GM18861 (cell line): ENCODE data around the gene GJA1.
"Not testable (repeated sequence)": the region's sequence is repeated elsewhere in the genome, so short reads cannot be mapped to it uniquely, and the experiment has no call there.

Experiments used
- ATAC-seq: cut with Tn5 transposase; IDR thresholded peaks from one replicate; pipeline ENCODE4 v1.9.1; 2021; ENCODE audit not compliant: unreplicated experiment

GJA1 gene

GRCh38 chr6:121436960-121437850, 1.8 kb downstream of the GJA1 start:
- ATAC-seq, result no peak

- ATAC-seq, result no peak
These were observed 2.6 kb downstream of the GJA1 start for GRCh38 chr6:121437851-121438651.

GRCh38 chr6:121438869-121439268, 3.4 kb downstream of the GJA1 start:
- ATAC-seq, result no peak

GRCh38 chr6:121439475-121439874, 4.0 kb downstream of the GJA1 start:
- no peak for ATAC-seq

- ATAC-seq, result no peak
These were observed 4.5 kb downstream of the GJA1 start for GRCh38 chr6:121439926-121440325.

- ATAC-seq, result no peak
These were observed 6.0 kb downstream of the GJA1 start for GRCh38 chr6:121441477-121441876.

- ATAC-seq, result no peak
These were observed 7.1 kb downstream of the GJA1 start for GRCh38 chr6:121442576-121442975.

GRCh38 chr6:121443971-121444541, 8.6 kb downstream of the GJA1 start:
- ATAC-seq, result no peak

- not testable (repeated sequence) for ATAC-seq
These were observed 11.3 kb downstream of the GJA1 start for GRCh38 chr6:121446705-121447104.

GRCh38 chr6:121447746-121448145, 12.3 kb downstream of the GJA1 start:
- ATAC-seq, result not testable (repeated sequence)

- not testable (repeated sequence) for ATAC-seq
These were observed 13.1 kb downstream of the GJA1 start for GRCh38 chr6:121448528-121448927.

- no peak for ATAC-seq
These were observed 13.9 kb downstream of the GJA1 start for GRCh38 chr6:121449331-121449730.

GRCh38 chr6:121450242-121450641, 14.8 kb downstream of the GJA1 start:
- no peak for ATAC-seq

GRCh38 chr6:121451250-121451649, 15.8 kb downstream of the GJA1 start:
- ATAC-seq, result no peak

- ATAC-seq, result no peak
These were observed 17.7 kb downstream of the GJA1 start for GRCh38 chr6:121453191-121453590.

GRCh38 chr6:121460170-121460569, 24.7 kb downstream of the GJA1 start:
- ATAC-seq, result no peak

- ATAC-seq, result no peak
These were observed 27.6 kb downstream of the GJA1 start for GRCh38 chr6:121463087-121463486.

- ATAC-seq, result no peak
These were observed 29.7 kb downstream of the GJA1 start for GRCh38 chr6:121465101-121465500.

- ATAC-seq, result no peak
These were observed 44.1 kb downstream of the GJA1 start for GRCh38 chr6:121479486-121480098.

GRCh38 chr6:121480099-121480713, 44.8 kb downstream of the GJA1 start:
- no peak for ATAC-seq
